ENCODE results near the gene TRMT6.

TRMT6 gene

DNA sequence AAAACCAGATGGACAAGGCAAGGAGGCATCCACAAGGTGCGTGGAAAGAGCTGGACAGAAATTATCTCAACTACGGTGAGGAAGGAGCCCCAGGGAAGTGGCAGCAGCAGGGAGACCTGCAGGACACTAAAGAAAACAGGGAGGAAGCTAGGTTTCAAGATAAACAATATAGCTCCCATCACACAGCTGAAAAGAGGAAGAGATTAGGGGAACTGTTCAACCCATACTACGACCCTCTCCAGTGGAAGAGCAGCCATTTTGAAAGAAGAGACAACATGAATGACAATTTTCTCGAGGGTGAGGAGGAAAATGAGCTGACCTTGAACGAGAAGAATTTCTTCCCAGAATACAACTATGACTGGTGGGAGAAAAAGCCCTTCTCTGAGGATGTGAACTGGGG lies 26.8 kb downstream of the TRMT6 start:
- DNase-seq (ENCODE audit: low spot score): no peak
- no peak overlapping the region for H3K27ac ChIP-seq (ENCODE audit: poor library complexity, severe bottlenecking)
- no peaks in the 10 kb centered on the region for H3K27me3 ChIP-seq (ENCODE audit: insufficient read depth, poor library complexity, severe bottlenecking)
- no peaks in the 10 kb centered on the region for H3K36me3 ChIP-seq (ENCODE audit: low read depth)
- no peak for ATAC-seq (ENCODE audit: low read depth)
- H3K4me3 ChIP-seq (ENCODE audit: severe bottlenecking): no peak overlapping the region
- H3K9me3 ChIP-seq (ENCODE audit: severe bottlenecking): no peaks in the 10 kb centered on the region
- TF ChIP-seq, protein P1, sequence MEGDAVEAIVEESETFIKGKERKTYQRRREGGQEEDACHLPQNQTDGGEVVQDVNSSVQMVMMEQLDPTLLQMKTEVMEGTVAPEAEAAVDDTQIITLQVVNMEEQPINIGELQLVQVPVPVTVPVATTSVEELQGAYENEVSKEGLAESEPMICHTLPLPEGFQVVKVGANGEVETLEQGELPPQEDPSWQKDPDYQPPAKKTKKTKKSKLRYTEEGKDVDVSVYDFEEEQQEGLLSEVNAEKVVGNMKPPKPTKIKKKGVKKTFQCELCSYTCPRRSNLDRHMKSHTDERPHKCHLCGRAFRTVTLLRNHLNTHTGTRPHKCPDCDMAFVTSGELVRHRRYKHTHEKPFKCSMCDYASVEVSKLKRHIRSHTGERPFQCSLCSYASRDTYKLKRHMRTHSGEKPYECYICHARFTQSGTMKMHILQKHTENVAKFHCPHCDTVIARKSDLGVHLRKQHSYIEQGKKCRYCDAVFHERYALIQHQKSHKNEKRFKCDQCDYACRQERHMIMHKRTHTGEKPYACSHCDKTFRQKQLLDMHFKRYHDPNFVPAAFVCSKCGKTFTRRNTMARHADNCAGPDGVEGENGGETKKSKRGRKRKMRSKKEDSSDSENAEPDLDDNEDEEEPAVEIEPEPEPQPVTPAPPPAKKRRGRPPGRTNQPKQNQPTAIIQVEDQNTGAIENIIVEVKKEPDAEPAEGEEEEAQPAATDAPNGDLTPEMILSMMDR (IDR thresholded peaks at IDR 0.05; ENCODE audit: poor library complexity, severe bottlenecking): no peak
- peaks cover 23% of the 10 kb centered on the region for H3K4me1 ChIP-seq (ENCODE audit: insufficient read depth, poor library complexity, severe bottlenecking)

- ATAC-seq (ENCODE audit: low read depth) (no peak), DNase-seq (ENCODE audit: low spot score) (no peak)
- Histone ChIP-seq H3K27me3 (ENCODE audit: insufficient read depth, poor library complexity, severe bottlenecking) (no peaks in the 10 kb centered on the region), H3K27ac (ENCODE audit: poor library complexity, severe bottlenecking) (peak overlapping the region; percentile 95), H3K9me3 (ENCODE audit: severe bottlenecking) (no peaks in the 10 kb centered on the region), H3K4me1 (ENCODE audit: insufficient read depth, poor library complexity, severe bottlenecking) (peaks cover 26% of the 10 kb centered on the region), H3K4me3 (ENCODE audit: severe bottlenecking) (no peak overlapping the region), H3K36me3 (ENCODE audit: low read depth) (no peaks in the 10 kb centered on the region)
- TF ChIP-seq, protein P1 (IDR thresholded peaks at IDR 0.05; ENCODE audit: poor library complexity, severe bottlenecking): no peak
Observed at GRCh38 chr20:5920581-5920980, 29.8 kb downstream of the TRMT6 start.

- DNase-seq (ENCODE audit: low spot score): no peak
- ATAC-seq (ENCODE audit: low read depth): peak; percentile 55
- H3K36me3 ChIP-seq (ENCODE audit: low read depth): no peaks in the 10 kb centered on the region
- H3K27ac ChIP-seq (ENCODE audit: poor library complexity, severe bottlenecking): peak overlapping the region; percentile 95
- H3K27me3 ChIP-seq (ENCODE audit: insufficient read depth, poor library complexity, severe bottlenecking): no peaks in the 10 kb centered on the region
- TF ChIP-seq, protein P1 (IDR thresholded peaks at IDR 0.05; ENCODE audit: poor library complexity, severe bottlenecking): no peak
- H3K4me1 ChIP-seq (ENCODE audit: insufficient read depth, poor library complexity, severe bottlenecking): peaks cover 26% of the 10 kb centered on the region
- H3K9me3 ChIP-seq (ENCODE audit: severe bottlenecking): no peaks in the 10 kb centered on the region
- no peak overlapping the region for H3K4me3 ChIP-seq (ENCODE audit: severe bottlenecking)
Observed at GRCh38 chr20:5919626-5920544, 30.4 kb downstream of the TRMT6 start.

- no peaks in the 10 kb centered on the region for H3K27me3 ChIP-seq (ENCODE audit: insufficient read depth, poor library complexity, severe bottlenecking)
- TF ChIP-seq, protein P1 (IDR thresholded peaks at IDR 0.05; ENCODE audit: poor library complexity, severe bottlenecking): no peak
- peak overlapping the region; percentile 95 for H3K27ac ChIP-seq (ENCODE audit: poor library complexity, severe bottlenecking)
- H3K4me1 ChIP-seq (ENCODE audit: insufficient read depth, poor library complexity, severe bottlenecking): peaks cover 26% of the 10 kb centered on the region
- no peak overlapping the region for H3K4me3 ChIP-seq (ENCODE audit: severe bottlenecking)
- no peaks in the 10 kb centered on the region for H3K36me3 ChIP-seq (ENCODE audit: low read depth)
- no peaks in the 10 kb centered on the region for H3K9me3 ChIP-seq (ENCODE audit: severe bottlenecking)
- no peak for DNase-seq (ENCODE audit: low spot score)
- ATAC-seq (ENCODE audit: low read depth): peak; percentile 96
Observed at GRCh38 chr20:5918856-5919625, 31.3 kb downstream of the TRMT6 start.

Measured in RWPE2 (cell line).